ENCODE measurements around the gene RPS3A. TPM values are rescaled to one million over a fixed set of nuclear protein-coding genes. Genes with fewer than 3 reads are reported as not detected.

Gene RPS3A
- total and polyA plus RNA-seq, 2 of the 13 experiments (the other 11 are each of a cell fraction or from before 2014, with no cell fraction given): 3,332 to 3,626 TPM

- TF ChIP-seq YY1 (IDR thresholded peaks at IDR 0.05; ENCODE audit: insufficient read depth, insufficient replicate concordance, low read depth, low read length) (no peak), LCORL (IDR thresholded peaks at IDR 0.05) (no peak), LCORL (CRISPR knock-in tag; IDR thresholded peaks at IDR 0.05) (peak; percentile 75), ZNF768 (CRISPR knock-in tag; IDR thresholded peaks at IDR 0.05) (no peak), FOXK1 (CRISPR knock-in tag; IDR thresholded peaks at IDR 0.05; ENCODE audit: borderline replicate concordance, low read depth) (peak; percentile 72; the same call in 1 of the 2 replicates), ZBTB1 (CRISPR knock-in tag; IDR thresholded peaks at IDR 0.05; ENCODE audit: borderline replicate concordance) (no peak), ISL2 (CRISPR knock-in tag; IDR thresholded peaks at IDR 0.05) (no peak), RXRA (CRISPR knock-in tag; IDR thresholded peaks at IDR 0.05) (peak; percentile 56; the same call in 1 of the 2 replicates), ZNF614 (CRISPR knock-in tag; IDR thresholded peaks at IDR 0.05; ENCODE audit: borderline replicate concordance) (peak; percentile 85), ATF7 (IDR thresholded peaks at IDR 0.05) (no peak), ATF7 (CRISPR knock-in tag; IDR thresholded peaks at IDR 0.05) (no peak), NFE2L1 (CRISPR knock-in tag; IDR thresholded peaks at IDR 0.05; ENCODE audit: borderline replicate concordance) (no peak), CTCF (CRISPR knock-in tag; IDR thresholded peaks at IDR 0.05) (peak; percentile 6; the same call in 1 of the 2 replicates), PATZ1 (CRISPR knock-in tag; IDR thresholded peaks at IDR 0.05) (peak; percentile 46; the same call in 1 of the 2 replicates)
- TF ChIP-seq, protein P1, sequence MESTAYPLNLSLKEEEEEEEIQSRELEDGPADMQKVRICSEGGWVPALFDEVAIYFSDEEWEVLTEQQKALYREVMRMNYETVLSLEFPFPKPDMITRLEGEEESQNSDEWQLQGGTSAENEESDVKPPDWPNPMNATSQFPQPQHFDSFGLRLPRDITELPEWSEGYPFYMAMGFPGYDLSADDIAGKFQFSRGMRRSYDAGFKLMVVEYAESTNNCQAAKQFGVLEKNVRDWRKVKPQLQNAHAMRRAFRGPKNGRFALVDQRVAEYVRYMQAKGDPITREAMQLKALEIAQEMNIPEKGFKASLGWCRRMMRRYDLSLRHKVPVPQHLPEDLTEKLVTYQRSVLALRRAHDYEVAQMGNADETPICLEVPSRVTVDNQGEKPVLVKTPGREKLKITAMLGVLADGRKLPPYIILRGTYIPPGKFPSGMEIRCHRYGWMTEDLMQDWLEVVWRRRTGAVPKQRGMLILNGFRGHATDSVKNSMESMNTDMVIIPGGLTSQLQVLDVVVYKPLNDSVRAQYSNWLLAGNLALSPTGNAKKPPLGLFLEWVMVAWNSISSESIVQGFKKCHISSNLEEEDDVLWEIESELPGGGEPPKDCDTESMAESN (CRISPR knock-in tag; conservative IDR thresholded peaks at IDR 0.05): 0 out of 2 replicates have a peak, but pooled peaks have one; percentile 23
- TF ChIP-seq, protein P2, sequence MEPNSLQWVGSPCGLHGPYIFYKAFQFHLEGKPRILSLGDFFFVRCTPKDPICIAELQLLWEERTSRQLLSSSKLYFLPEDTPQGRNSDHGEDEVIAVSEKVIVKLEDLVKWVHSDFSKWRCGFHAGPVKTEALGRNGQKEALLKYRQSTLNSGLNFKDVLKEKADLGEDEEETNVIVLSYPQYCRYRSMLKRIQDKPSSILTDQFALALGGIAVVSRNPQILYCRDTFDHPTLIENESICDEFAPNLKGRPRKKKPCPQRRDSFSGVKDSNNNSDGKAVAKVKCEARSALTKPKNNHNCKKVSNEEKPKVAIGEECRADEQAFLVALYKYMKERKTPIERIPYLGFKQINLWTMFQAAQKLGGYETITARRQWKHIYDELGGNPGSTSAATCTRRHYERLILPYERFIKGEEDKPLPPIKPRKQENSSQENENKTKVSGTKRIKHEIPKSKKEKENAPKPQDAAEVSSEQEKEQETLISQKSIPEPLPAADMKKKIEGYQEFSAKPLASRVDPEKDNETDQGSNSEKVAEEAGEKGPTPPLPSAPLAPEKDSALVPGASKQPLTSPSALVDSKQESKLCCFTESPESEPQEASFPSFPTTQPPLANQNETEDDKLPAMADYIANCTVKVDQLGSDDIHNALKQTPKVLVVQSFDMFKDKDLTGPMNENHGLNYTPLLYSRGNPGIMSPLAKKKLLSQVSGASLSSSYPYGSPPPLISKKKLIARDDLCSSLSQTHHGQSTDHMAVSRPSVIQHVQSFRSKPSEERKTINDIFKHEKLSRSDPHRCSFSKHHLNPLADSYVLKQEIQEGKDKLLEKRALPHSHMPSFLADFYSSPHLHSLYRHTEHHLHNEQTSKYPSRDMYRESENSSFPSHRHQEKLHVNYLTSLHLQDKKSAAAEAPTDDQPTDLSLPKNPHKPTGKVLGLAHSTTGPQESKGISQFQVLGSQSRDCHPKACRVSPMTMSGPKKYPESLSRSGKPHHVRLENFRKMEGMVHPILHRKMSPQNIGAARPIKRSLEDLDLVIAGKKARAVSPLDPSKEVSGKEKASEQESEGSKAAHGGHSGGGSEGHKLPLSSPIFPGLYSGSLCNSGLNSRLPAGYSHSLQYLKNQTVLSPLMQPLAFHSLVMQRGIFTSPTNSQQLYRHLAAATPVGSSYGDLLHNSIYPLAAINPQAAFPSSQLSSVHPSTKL (CRISPR knock-in tag; IDR thresholded peaks at IDR 0.05): peak; percentile 87
- TF ChIP-seq, protein P3, sequence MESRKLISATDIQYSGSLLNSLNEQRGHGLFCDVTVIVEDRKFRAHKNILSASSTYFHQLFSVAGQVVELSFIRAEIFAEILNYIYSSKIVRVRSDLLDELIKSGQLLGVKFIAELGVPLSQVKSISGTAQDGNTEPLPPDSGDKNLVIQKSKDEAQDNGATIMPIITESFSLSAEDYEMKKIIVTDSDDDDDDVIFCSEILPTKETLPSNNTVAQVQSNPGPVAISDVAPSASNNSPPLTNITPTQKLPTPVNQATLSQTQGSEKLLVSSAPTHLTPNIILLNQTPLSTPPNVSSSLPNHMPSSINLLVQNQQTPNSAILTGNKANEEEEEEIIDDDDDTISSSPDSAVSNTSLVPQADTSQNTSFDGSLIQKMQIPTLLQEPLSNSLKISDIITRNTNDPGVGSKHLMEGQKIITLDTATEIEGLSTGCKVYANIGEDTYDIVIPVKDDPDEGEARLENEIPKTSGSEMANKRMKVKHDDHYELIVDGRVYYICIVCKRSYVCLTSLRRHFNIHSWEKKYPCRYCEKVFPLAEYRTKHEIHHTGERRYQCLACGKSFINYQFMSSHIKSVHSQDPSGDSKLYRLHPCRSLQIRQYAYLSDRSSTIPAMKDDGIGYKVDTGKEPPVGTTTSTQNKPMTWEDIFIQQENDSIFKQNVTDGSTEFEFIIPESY (CRISPR knock-in tag; IDR thresholded peaks at IDR 0.05): peak; percentile 44; the same call in 1 of the 2 replicates
These were observed 5.1 kb upstream of the RPS3A start (continued) for GRCh38 chr4:151094290-151094751.
